Right lung (tissue), 5 donors: ENCODE measurements around the gene HYDIN. TPM values are rescaled to one million over a fixed set of nuclear protein-coding genes. Genes with fewer than 3 reads are reported as not detected.
"Not testable (repeated sequence)": the region's sequence is repeated elsewhere in the genome, so short reads cannot be mapped to it uniquely, and the experiment has no call there.

Experiments used
- DNase-seq, 2 donors: peaks; one replicate each; pipeline ENCODE4 v3.0.0-alpha.2; 2013
- polyA plus RNA-seq, 5 donors: library from polyadenylated mRNA; unstranded; fragments of 120-200 nt; gene quantifications; one replicate each; pipeline versions ENCODE4 v1.2.1 to v1.2.3, GENCODE V29; 2013; ENCODE audit warnings: inconsistent platforms in 1 of 5, low replicate concordance in 1 of 5; ENCODE audit not compliant: insufficient read length in 5 of 5, insufficient read depth in 1 of 5

The HYDIN gene
- polyA plus RNA-seq, 5 donors = 6.8 to 14.6 (median 14.0) TPM

GRCh38 chr16:71006516-71006915, 224.0 kb downstream of the HYDIN start:
- not testable (repeated sequence) for DNase-seq

GRCh38 chr16:70999735-71000134, 230.8 kb downstream of the HYDIN start:
- not testable (repeated sequence) for DNase-seq

GRCh38 chr16:70995799-70996198, 234.7 kb downstream of the HYDIN start:
- not testable (repeated sequence) for DNase-seq

GRCh38 chr16:70992511-70992910, 238.0 kb downstream of the HYDIN start:
- DNase-seq = not testable (repeated sequence)

GRCh38 chr16:70987019-70987715, 243.4 kb downstream of the HYDIN start:
- DNase-seq = not testable (repeated sequence)

GRCh38 chr16:70984675-70985074, 245.8 kb downstream of the HYDIN start:
- not testable (repeated sequence) for DNase-seq

GRCh38 chr16:70968332-70968731, 262.2 kb downstream of the HYDIN start:
- not testable (repeated sequence) for DNase-seq

- not testable (repeated sequence) for DNase-seq
Observed at GRCh38 chr16:70960169-70960568, 270.4 kb downstream of the HYDIN start.

- not testable (repeated sequence) for DNase-seq
Observed at GRCh38 chr16:70954922-70955321, 275.6 kb downstream of the HYDIN start.

GRCh38 chr16:70953824-70954223, 276.7 kb downstream of the HYDIN start:
- DNase-seq = not testable (repeated sequence)

GRCh38 chr16:70943551-70943950, 287.0 kb downstream of the HYDIN start:
- not testable (repeated sequence) for DNase-seq

- DNase-seq = not testable (repeated sequence)
Observed at GRCh38 chr16:70939690-70940359, 290.7 kb downstream of the HYDIN start.

GRCh38 chr16:70936781-70937525, 293.6 kb downstream of the HYDIN start:
- peak; percentile 21 to 25 for DNase-seq

- DNase-seq = not testable (repeated sequence)
Observed at GRCh38 chr16:70935325-70935724, 295.2 kb downstream of the HYDIN start.

GRCh38 chr16:70933746-70934145, 296.8 kb downstream of the HYDIN start:
- DNase-seq = not testable (repeated sequence)

GRCh38 chr16:70930757-70931156, 299.8 kb downstream of the HYDIN start:
- DNase-seq = not testable (repeated sequence)

GRCh38 chr16:70922164-70922563, 308.4 kb downstream of the HYDIN start:
- DNase-seq = not testable (repeated sequence)

GRCh38 chr16:70920661-70921060, 309.9 kb downstream of the HYDIN start:
- not testable (repeated sequence) for DNase-seq

GRCh38 chr16:70888208-70888607, 342.3 kb downstream of the HYDIN start:
- not testable (repeated sequence) for DNase-seq

GRCh38 chr16:70884652-70885051, 345.9 kb downstream of the HYDIN start:
- not testable (repeated sequence) for DNase-seq

- not testable (repeated sequence) for DNase-seq
Observed at GRCh38 chr16:70882311-70882710, 348.2 kb downstream of the HYDIN start.

- DNase-seq = not testable (repeated sequence)
Observed at GRCh38 chr16:70877895-70878294, 352.6 kb downstream of the HYDIN start.
